B cell (primary cell): ENCODE data around the gene IKBKG. TPM values are rescaled to one million over a fixed set of nuclear protein-coding genes. Genes with fewer than 3 reads are reported as not detected.

Source experiments
- ATAC-seq: fragments of 200-7000 bp; cut with Tn5 transposase; one replicate; pipeline ENCODE4 v1.10.0; 2021; ENCODE audit warnings: low read depth, mild to moderate bottlenecking, moderate number of reproducible peaks, moderate library complexity
- CTCF ChIA-PET: fragments of 350-600 bp; sonication (Branson Sonifier 250); formaldehyde crosslinking; loops from one replicate; lab custom pipeline; 2021; ENCODE audit warnings: antibody characterized with exemption, inconsistent platforms; lab: Charles Lee
- POLR2A ChIA-PET: fragments of 350-600 bp; sonication (Branson Sonifier 250); formaldehyde crosslinking; loops from one replicate; lab custom pipeline; 2021; ENCODE audit warnings: antibody characterized with exemption; lab: Charles Lee
- DNase-seq: peaks from one replicate; pipeline ENCODE4 v3.0.0; 2013
- H2AFZ ChIP-seq: 2 replicates; pipeline ENCODE4 v1.6.1; 2012; ENCODE audit warnings: mild to moderate bottlenecking, low read depth, low read length; ENCODE audit not compliant: insufficient read depth, poor library complexity, severe bottlenecking
- H3K27ac ChIP-seq, 2 donors: 1 replicate in 1 of 2; 2 replicates in 1 of 2; pipeline ENCODE4 v1.5.1; 2012 to 2013; ENCODE audit warnings: low read length in 2 of 2, mild to moderate bottlenecking in 2 of 2, moderate library complexity in 1 of 2
- H3K27me3 ChIP-seq, 4 experiments: fragments of 200-600 bp in 1 of 4; sonication (generic) in 1 of 4; replicated peaks in 1 of 4; 1 replicate in 2 of 4; 2 replicates in 2 of 4; pipeline versions ENCODE4 v1.6.1 to v1.7.0; 2013 to 2016; ENCODE audit warnings: low read length in 3 of 4, mild to moderate bottlenecking in 2 of 4, mixed read lengths in 1 of 4, moderate library complexity in 1 of 4; ENCODE audit not compliant: insufficient read depth in 4 of 4, control insufficient read depth in 3 of 4; ENCODE audit errors: control extremely low read depth in 1 of 4
- H3K36me3 ChIP-seq, 2 experiments: replicated peaks in 1 of 2; 1 replicate in 1 of 2; 2 replicates in 1 of 2; pipeline versions ENCODE4 v1.6.1 to v1.7.1; 2013; ENCODE audit warnings: low read length in 1 of 2; ENCODE audit not compliant: insufficient read depth in 2 of 2, control insufficient read depth in 1 of 2; ENCODE audit errors: control extremely low read depth in 1 of 2, extremely low read depth in 1 of 2
- H3K4me1 ChIP-seq, 2 donors: fragments of 200-600 bp in 1 of 2; sonication (generic) in 1 of 2; 1 replicate in 1 of 2; 2 replicates in 1 of 2; pipeline versions ENCODE4 v1.5.1 to v1.6.1; 2013 to 2017; ENCODE audit warnings: low read length in 2 of 2; ENCODE audit not compliant: control insufficient read depth in 2 of 2, insufficient read depth in 2 of 2
- H3K4me2 ChIP-seq: replicated peaks from 2 replicates; pipeline ENCODE3; 2012; ENCODE audit warnings: mild to moderate bottlenecking, low read depth, low read length; ENCODE audit not compliant: poor library complexity, severe bottlenecking
- H3K4me3 ChIP-seq, 5 experiments: fragments of 200-600 bp in 1 of 5; sonication (generic) in 1 of 5; 1 replicate in 3 of 5; 2 replicates in 2 of 5; pipeline versions ENCODE4 v1.5.1 to v1.7.0; 2011 to 2016; ENCODE audit warnings: low read length in 4 of 5, mild to moderate bottlenecking in 4 of 5, low read depth in 2 of 5, control low read depth in 1 of 5, moderate library complexity in 1 of 5; ENCODE audit not compliant: insufficient read depth in 1 of 5; ENCODE audit errors: control extremely low read depth in 1 of 5, extremely low read depth in 1 of 5
- H3K79me2 ChIP-seq: fragments of 200-600 bp; sonication (generic); one replicate; pipeline ENCODE4 v1.6.0; 2016; ENCODE audit warnings: low read length; ENCODE audit not compliant: control insufficient read depth, insufficient read depth
- H3K9ac ChIP-seq: fragments of 200-600 bp; sonication (generic); 2 replicates; pipeline ENCODE4 v1.6.1; 2017; ENCODE audit warnings: mild to moderate bottlenecking, low read length, moderate library complexity
- H3K9me3 ChIP-seq, 3 donors: one replicate each; pipeline versions ENCODE4 v1.6.1 to v1.7.1; 2013; ENCODE audit warnings: low read length in 2 of 3; ENCODE audit not compliant: control insufficient read depth in 2 of 3, insufficient read depth in 1 of 3; ENCODE audit errors: control extremely low read depth in 1 of 3
- H4K20me1 ChIP-seq: 2 replicates; pipeline ENCODE4 v1.6.0; 2012; ENCODE audit warnings: mild to moderate bottlenecking, low read length; ENCODE audit not compliant: insufficient read depth, control insufficient read depth, poor library complexity, severe bottlenecking
- H3K27ac Mint-ChIP-seq: one replicate; pipeline ENCODE4 v1.8.0; 2021; ENCODE audit warnings: mixed read lengths
- H3K27me3 Mint-ChIP-seq: one replicate; pipeline ENCODE4 v1.8.0; 2021; ENCODE audit warnings: mixed read lengths
- H3K4me1 Mint-ChIP-seq: one replicate; pipeline ENCODE4 v1.8.0; 2021; ENCODE audit warnings: mixed read lengths
- H3K4me3 Mint-ChIP-seq: one replicate; pipeline ENCODE4 v1.8.0; 2021; ENCODE audit warnings: mixed read lengths
- H3K9me3 Mint-ChIP-seq: one replicate; pipeline ENCODE4 v1.8.0; 2022; ENCODE audit warnings: mixed read lengths; ENCODE audit not compliant: insufficient read depth
- EZH2 ChIP-seq: IDR thresholded peaks from 2 replicates; pipeline ENCODE4 v1.6.1; 2012; ENCODE audit warnings: borderline replicate concordance, low read depth, mild to moderate bottlenecking, moderate library complexity, low read length; ENCODE audit not compliant: insufficient read depth, poor library complexity, severe bottlenecking
- WGBS: methylation state at CpG from one replicate; pipeline ENCODE4 v1.1.5; 2013; ENCODE audit warnings: missing lambda C conversion rate; ENCODE audit not compliant: insufficient coverage; 5-methylcytosine and 5-hydroxymethylcytosine counted together
- intact Hi-C: fragments of 100-400 bp; cut with micrococcal nuclease; formaldehyde crosslinking; loops from one replicate; pipeline ENCODE4 v1.10.0; 2022
- polyA plus RNA-seq: library from polyadenylated mRNA; depleted of rRNA; stranded (reverse); fragments of >200 nt; gene quantifications from 2 replicates; pipeline ENCODE4 v1.2.3, GENCODE V29; 2012
- total RNA-seq, 2 donors: library from RNA; stranded (reverse); fragments of 120-200 nt in 1 of 2; gene quantifications; 1 replicate in 1 of 2; 2 replicates in 1 of 2; pipeline versions ENCODE4 v1.2.3 to v1.2.4, GENCODE V29; 2013 to 2022
- TF ChIP-seq, protein P1 (sequence below): fragments of 200-600 bp; IDR thresholded peaks from one replicate; pipeline ENCODE4 v1.8.0; 2022; ENCODE audit warnings: antibody characterized with exemption, mild to moderate bottlenecking

Gene IKBKG
- total and polyA plus RNA-seq, 2 donors (not counting 1 experiment from before 2014, with no cell fraction given), result 46.7 to 65.1 TPM

DNA sequence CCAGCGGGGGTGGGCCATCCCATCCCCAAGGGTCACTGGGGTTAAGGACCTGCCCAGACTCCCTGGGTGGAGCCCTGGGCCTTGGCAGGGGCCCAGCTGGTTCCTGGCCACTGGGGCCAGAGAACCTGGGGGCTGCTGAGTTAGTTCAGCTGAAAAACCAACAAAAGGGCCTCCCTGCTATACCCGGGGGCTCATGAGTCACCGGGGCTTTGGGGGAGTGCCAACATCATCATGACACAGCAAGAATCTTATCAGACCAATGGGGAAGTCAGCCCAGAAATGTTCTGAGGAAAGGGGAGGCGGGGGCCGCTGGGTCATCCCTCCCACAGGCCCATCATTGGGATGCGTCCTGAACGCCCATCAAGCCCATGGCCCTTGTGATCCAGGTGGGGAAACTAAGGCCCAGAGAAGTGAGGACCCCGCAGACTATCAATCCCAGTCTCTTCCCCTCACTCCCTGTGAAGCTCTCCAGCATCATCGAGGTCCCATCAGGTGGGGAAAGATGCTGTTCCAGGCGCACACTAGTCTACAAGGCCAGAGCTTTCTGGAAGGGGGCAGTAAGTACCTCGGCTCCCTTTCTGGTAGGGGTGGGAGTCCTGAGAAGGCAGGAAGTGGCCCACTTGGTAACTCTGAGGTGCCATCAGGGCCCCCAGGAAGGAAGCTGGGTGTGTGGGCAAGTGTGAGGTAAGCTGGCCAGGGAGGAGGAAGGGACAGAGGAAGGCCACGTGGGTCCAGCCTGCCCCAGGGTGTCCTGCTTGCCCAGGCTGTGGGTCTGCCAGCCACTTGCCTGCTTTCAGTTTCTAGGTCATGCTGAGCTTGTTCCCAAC lies 5.3 kb upstream of the IKBKG start:
- peak overlapping the region; percentile 62 to 67 for H3K27ac ChIP-seq
- WGBS, result 30% methylated on average over 3 of the region's 12 CpGs
- H3K4me3 Mint-ChIP-seq, result peak overlapping the region; percentile 75

More for the DNA sequence above, 5.3 kb upstream of the IKBKG start:
- peaks cover 20 to 41% of the 10 kb centered on the region in 2 donors for H3K4me1 ChIP-seq
- H3K9ac ChIP-seq, result no peak overlapping the region
- peak overlapping the region; percentile 56 for H2AFZ ChIP-seq
- H3K27me3 Mint-ChIP-seq, result no peaks in the 10 kb centered on the region
- ChIA-PET POLR2A (interaction anchor here (1.1 kb wide), 1 partner anchor 171 kb away, joined by 7 read pairs; no protein-coding TSS in a partner anchor), CTCF (interaction anchor here (0.5 to 1.2 kb wide), 3 partner anchors 8 to 223 kb away, joined by 4 to 5 read pairs (median 5); no protein-coding TSS in a partner anchor)
- H4K20me1 ChIP-seq, result no peaks in the 10 kb centered on the region
- peak; percentile 27 for DNase-seq
- no peaks in the 10 kb centered on the region for H3K9me3 ChIP-seq
- H3K9me3 Mint-ChIP-seq, result no peaks in the 10 kb centered on the region
- H3K4me2 ChIP-seq, result peak overlapping the region; percentile 67
- H3K4me3 ChIP-seq, result peak overlapping the region in 1 of 5 experiments; percentile 22
- TF ChIP-seq, protein P1, sequence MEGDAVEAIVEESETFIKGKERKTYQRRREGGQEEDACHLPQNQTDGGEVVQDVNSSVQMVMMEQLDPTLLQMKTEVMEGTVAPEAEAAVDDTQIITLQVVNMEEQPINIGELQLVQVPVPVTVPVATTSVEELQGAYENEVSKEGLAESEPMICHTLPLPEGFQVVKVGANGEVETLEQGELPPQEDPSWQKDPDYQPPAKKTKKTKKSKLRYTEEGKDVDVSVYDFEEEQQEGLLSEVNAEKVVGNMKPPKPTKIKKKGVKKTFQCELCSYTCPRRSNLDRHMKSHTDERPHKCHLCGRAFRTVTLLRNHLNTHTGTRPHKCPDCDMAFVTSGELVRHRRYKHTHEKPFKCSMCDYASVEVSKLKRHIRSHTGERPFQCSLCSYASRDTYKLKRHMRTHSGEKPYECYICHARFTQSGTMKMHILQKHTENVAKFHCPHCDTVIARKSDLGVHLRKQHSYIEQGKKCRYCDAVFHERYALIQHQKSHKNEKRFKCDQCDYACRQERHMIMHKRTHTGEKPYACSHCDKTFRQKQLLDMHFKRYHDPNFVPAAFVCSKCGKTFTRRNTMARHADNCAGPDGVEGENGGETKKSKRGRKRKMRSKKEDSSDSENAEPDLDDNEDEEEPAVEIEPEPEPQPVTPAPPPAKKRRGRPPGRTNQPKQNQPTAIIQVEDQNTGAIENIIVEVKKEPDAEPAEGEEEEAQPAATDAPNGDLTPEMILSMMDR, result no peak
- no peak for TF ChIP-seq EZH2
- H3K27ac Mint-ChIP-seq, result peak overlapping the region; percentile 84
- no peaks in the 10 kb centered on the region for H3K36me3 ChIP-seq
- peaks cover 26% of the 10 kb centered on the region for H3K4me1 Mint-ChIP-seq
- intact Hi-C loops, result no loop called here
- H3K79me2 ChIP-seq, result peaks cover 7% of the 10 kb centered on the region
- no peaks in the 10 kb centered on the region for H3K27me3 ChIP-seq
- ATAC-seq, result no peak
